HUES64 (cell line): ENCODE data around the gene PRRX1.

ENCODE experiments used
- H3K27ac ChIP-seq: 2 replicates; pipeline ENCODE4 v1.7.0; 2013; ENCODE audit warnings: low read depth, low read length, inconsistent platforms
- H3K27me3 ChIP-seq: 2 replicates; pipeline ENCODE4 v1.6.1; 2013; ENCODE audit warnings: mild to moderate bottlenecking, low read length; ENCODE audit not compliant: insufficient read depth
- H3K36me3 ChIP-seq: 2 replicates; pipeline ENCODE4 v1.6.1; 2013; ENCODE audit warnings: mild to moderate bottlenecking, low read length; ENCODE audit not compliant: insufficient read depth
- H3K4me1 ChIP-seq: 2 replicates; pipeline ENCODE4 v1.6.1; 2013; ENCODE audit warnings: mild to moderate bottlenecking, low read length, moderate library complexity; ENCODE audit not compliant: insufficient read depth
- H3K4me3 ChIP-seq: 2 replicates; pipeline ENCODE4 v1.5.1; 2013; ENCODE audit warnings: mild to moderate bottlenecking, low read length, moderate library complexity
- H3K9ac ChIP-seq: 2 replicates; pipeline ENCODE4 v1.6.1; 2013; ENCODE audit warnings: mild to moderate bottlenecking, low read depth, low read length
- H3K9me3 ChIP-seq: 2 replicates; pipeline ENCODE4 v1.6.1; 2013; ENCODE audit warnings: low read depth, low read length; ENCODE audit not compliant: insufficient read depth
- WGBS: fragments of 150-250, 120-280 bp; methylation state at CpG from one replicate; pipeline ENCODE4 v1.1.7; 2013; ENCODE audit warnings: missing lambda C conversion rate; 5-methylcytosine and 5-hydroxymethylcytosine counted together

PRRX1 gene

GRCh38 chr1:170676628-170677027 lies 12.7 kb downstream of the PRRX1 start:
- H3K27me3 ChIP-seq: peaks cover 15% of the 10 kb centered on the region
- no peak overlapping the region for H3K27ac ChIP-seq
- H3K9ac ChIP-seq: no peak overlapping the region
- no peaks in the 10 kb centered on the region for H3K4me1 ChIP-seq
- no peak overlapping the region for H3K4me3 ChIP-seq
- no peaks in the 10 kb centered on the region for H3K36me3 ChIP-seq
- H3K9me3 ChIP-seq: no peaks in the 10 kb centered on the region

GRCh38 chr1:170678027-170678600 lies 14.2 kb downstream of the PRRX1 start:
- Histone ChIP-seq H3K9me3 (no peaks in the 10 kb centered on the region), H3K9ac (no peak overlapping the region), H3K27ac (no peak overlapping the region), H3K4me3 (no peak overlapping the region), H3K36me3 (no peaks in the 10 kb centered on the region), H3K27me3 (peaks cover 5% of the 10 kb centered on the region; the same call in 1 of the 2 replicates), H3K4me1 (no peaks in the 10 kb centered on the region)
- WGBS: 95% methylated on average over 3 of the region's 3 CpGs

DNA sequence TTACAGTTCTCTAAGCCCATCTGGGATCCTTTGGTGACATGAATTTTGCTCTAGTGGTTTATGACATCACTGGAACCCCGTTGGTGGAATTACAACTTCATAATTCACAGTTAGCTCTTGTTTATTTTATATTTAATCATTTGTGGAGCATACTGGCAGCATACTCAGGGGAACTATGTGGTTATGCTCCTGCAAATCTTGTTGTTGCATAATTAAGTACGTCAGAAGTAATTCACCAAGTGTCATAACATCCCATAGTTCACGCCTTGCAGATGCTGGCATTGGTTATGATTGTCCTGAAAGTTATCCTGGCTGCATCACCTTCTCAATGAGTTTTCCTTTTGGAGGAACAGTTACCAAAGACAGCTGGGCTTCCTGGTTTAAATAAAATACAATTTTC lies 16.5 kb downstream of the PRRX1 start:
- Histone ChIP-seq H3K27ac (no peak overlapping the region), H3K36me3 (no peaks in the 10 kb centered on the region), H3K4me3 (no peak overlapping the region), H3K27me3 (no peaks in the 10 kb centered on the region), H3K4me1 (no peaks in the 10 kb centered on the region), H3K9ac (no peak overlapping the region), H3K9me3 (no peaks in the 10 kb centered on the region)
- 93% methylated on average over 3 of the region's 3 CpGs for WGBS

GRCh38 chr1:170682169-170682568 lies 18.2 kb downstream of the PRRX1 start:
- Histone ChIP-seq H3K27me3 (no peaks in the 10 kb centered on the region), H3K36me3 (no peaks in the 10 kb centered on the region), H3K27ac (no peak overlapping the region), H3K9ac (no peak overlapping the region), H3K4me3 (no peak overlapping the region), H3K9me3 (no peaks in the 10 kb centered on the region), H3K4me1 (no peaks in the 10 kb centered on the region; the same call in 1 of the 2 replicates)
- WGBS: no CpG with 5 or more reads among the region's 1 CpG

- Histone ChIP-seq H3K36me3 (no peaks in the 10 kb centered on the region), H3K27me3 (no peaks in the 10 kb centered on the region), H3K9ac (no peak overlapping the region), H3K4me1 (no peaks in the 10 kb centered on the region; the same call in 1 of the 2 replicates), H3K27ac (no peak overlapping the region), H3K4me3 (no peak overlapping the region), H3K9me3 (no peaks in the 10 kb centered on the region)
- WGBS: 95% methylated on average over 1 of the region's 1 CpG
These were observed 18.9 kb downstream of the PRRX1 start for GRCh38 chr1:170682809-170683208.

DNA sequence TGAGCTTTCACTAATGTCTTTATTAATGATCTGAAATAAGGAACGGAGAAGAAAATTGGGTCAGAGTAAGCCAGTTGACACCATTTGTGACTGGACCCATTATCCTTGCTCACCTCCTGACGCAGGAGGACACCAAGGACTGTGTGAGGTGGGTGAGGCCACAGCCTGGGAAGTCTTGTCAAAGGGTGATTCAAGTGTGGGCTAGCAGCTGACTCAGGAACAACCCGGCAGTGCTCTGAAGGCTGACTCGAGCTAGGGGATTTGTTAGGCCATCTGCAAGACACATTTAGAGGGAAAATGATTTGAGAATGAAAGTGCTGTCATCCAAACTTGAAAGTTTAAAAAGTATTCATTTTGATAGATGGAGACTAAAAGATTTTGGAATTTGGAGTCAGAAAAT lies 21.2 kb downstream of the PRRX1 start:
- H3K27me3 ChIP-seq: no peaks in the 10 kb centered on the region
- no peak overlapping the region for H3K27ac ChIP-seq
- no peak overlapping the region for H3K9ac ChIP-seq
- H3K9me3 ChIP-seq: no peaks in the 10 kb centered on the region
- no peaks in the 10 kb centered on the region; the same call in none of the 2 replicates for H3K4me1 ChIP-seq
- H3K4me3 ChIP-seq: no peak overlapping the region
- 89% methylated on average over 4 of the region's 4 CpGs for WGBS
- H3K36me3 ChIP-seq: no peaks in the 10 kb centered on the region

DNA sequence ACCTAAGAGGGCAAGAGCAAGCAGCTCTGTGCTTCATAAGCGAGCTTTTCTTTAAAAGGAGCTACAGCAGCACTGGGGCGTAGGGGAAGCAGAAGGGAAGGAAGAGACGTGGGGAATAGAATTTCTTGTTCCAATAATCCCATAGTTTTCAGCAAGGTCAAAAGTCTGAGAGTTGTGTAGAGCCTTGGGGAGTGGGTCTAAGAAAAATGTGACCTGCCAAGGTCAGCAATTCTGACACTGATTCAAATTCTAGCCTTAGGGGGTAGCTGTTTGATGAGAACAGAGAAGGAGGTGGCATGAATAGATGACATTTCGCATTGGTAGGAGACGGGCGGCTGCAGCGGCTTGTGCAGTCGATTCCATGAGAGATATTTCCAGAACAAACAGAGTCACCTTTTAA lies 22.4 kb downstream of the PRRX1 start:
- Histone ChIP-seq H3K36me3 (no peaks in the 10 kb centered on the region), H3K9me3 (no peaks in the 10 kb centered on the region), H3K27ac (no peak overlapping the region), H3K4me3 (no peak overlapping the region), H3K4me1 (no peaks in the 10 kb centered on the region; the same call in none of the 2 replicates), H3K9ac (no peak overlapping the region), H3K27me3 (no peaks in the 10 kb centered on the region)
- WGBS: 85% methylated on average over 8 of the region's 8 CpGs

DNA sequence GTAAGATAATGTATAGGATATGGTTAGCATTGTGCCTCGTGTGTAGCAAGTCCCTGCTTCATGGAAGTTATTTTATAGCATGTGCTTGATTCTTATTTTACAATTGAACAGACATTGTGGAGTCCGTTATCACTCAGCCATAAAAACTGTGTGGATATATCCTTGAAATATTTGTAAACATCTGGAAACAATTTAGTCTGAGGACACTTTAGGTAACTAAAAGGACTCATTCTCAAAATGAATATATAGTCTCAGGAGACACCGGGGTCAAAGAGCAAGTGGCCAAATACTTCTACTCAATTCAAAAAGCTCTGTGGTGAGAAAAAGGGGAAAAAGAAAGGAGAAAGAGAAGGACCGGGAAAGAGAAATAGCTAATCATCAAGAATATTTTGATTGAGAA lies 23.7 kb downstream of the PRRX1 start:
- Histone ChIP-seq H3K27me3 (no peaks in the 10 kb centered on the region), H3K36me3 (no peaks in the 10 kb centered on the region), H3K9me3 (no peaks in the 10 kb centered on the region), H3K4me1 (no peaks in the 10 kb centered on the region; the same call in none of the 2 replicates), H3K4me3 (no peak overlapping the region), H3K27ac (no peak overlapping the region), H3K9ac (no peak overlapping the region)
- 82% methylated on average over 2 of the region's 4 CpGs for WGBS

DNA sequence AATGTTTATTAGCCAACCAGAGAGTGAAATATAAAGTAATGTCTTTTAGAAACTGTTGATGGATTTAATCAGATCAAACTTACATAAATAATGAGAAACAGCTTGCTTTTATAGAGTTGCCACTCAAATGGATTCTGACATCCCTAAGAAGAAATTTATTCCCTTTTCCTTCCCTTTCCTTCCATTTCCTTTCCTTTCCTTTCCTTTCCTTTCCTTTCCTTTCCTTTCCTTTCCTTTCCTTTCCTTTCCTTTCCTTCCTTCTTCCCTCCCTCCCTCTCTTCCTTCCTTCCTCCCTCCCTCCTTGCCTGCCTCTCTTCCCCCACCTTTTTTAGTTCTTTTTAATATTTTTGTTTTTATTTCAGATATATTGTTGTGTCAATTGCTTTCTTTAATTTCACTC lies 27.3 kb downstream of the PRRX1 start:
- Histone ChIP-seq H3K4me1 (no peaks in the 10 kb centered on the region; the same call in none of the 2 replicates), H3K36me3 (no peaks in the 10 kb centered on the region), H3K9me3 (no peaks in the 10 kb centered on the region), H3K4me3 (no peak overlapping the region), H3K9ac (no peak overlapping the region), H3K27ac (no peak overlapping the region), H3K27me3 (no peaks in the 10 kb centered on the region)

- no peak overlapping the region for H3K9ac ChIP-seq
- no peaks in the 10 kb centered on the region; the same call in 1 of the 2 replicates for H3K4me1 ChIP-seq
- H3K9me3 ChIP-seq: no peaks in the 10 kb centered on the region
- WGBS: 78% methylated on average over 2 of the region's 2 CpGs
- H3K27ac ChIP-seq: no peak overlapping the region
- no peak overlapping the region for H3K4me3 ChIP-seq
- H3K36me3 ChIP-seq: no peaks in the 10 kb centered on the region
- H3K27me3 ChIP-seq: no peaks in the 10 kb centered on the region
These were observed 29.1 kb downstream of the PRRX1 start for GRCh38 chr1:170692866-170693575.

- H3K4me3 ChIP-seq: no peak overlapping the region
- H3K36me3 ChIP-seq: no peaks in the 10 kb centered on the region
- 99% methylated on average over 5 of the region's 6 CpGs for WGBS
- no peak overlapping the region for H3K9ac ChIP-seq
- H3K4me1 ChIP-seq: peaks cover 4% of the 10 kb centered on the region
- H3K27me3 ChIP-seq: no peaks in the 10 kb centered on the region
- H3K9me3 ChIP-seq: no peaks in the 10 kb centered on the region
- H3K27ac ChIP-seq: no peak overlapping the region
These were observed 30.4 kb downstream of the PRRX1 start for GRCh38 chr1:170694172-170694926.
